HepG2 (cell line): ENCODE measurements around the gene TRIM2.

Experiments
- FOXC1 ChIP-seq: sonication (generic); formaldehyde crosslinking; IDR thresholded peaks from 2 replicates; pipeline ENCODE4 v1.8.0; 2022; ENCODE audit warnings: mild to moderate bottlenecking, missing genetic modification reagents, borderline replicate concordance
- JUNB ChIP-seq: sonication (generic); formaldehyde crosslinking; IDR thresholded peaks from 2 replicates; pipeline ENCODE4 v1.8.0; 2022; ENCODE audit warnings: missing genetic modification reagents, mild to moderate bottlenecking, borderline replicate concordance
- MAX ChIP-seq: IDR thresholded peaks from 2 replicates; pipeline ENCODE4 v1.6.1; 2012; ENCODE audit warnings: inconsistent platforms
- SIN3A ChIP-seq: IDR thresholded peaks from 2 replicates; pipeline ENCODE4 v1.6.1; 2011; ENCODE audit warnings: low read depth, mild to moderate bottlenecking, control low read depth, low read length, borderline replicate concordance
- SP1 ChIP-seq, 2 experiments: fragments of 450-650 bp in 1 of 2; sonication (generic) in 1 of 2; formaldehyde crosslinking in 1 of 2; IDR thresholded peaks; 2 replicates each; pipeline versions ENCODE4 v1.4.0 to v1.6.1; 2016 to 2020; ENCODE audit warnings: missing genetic modification reagents in 1 of 2
- ZFP36 ChIP-seq: fragments of 150-350 bp; IDR thresholded peaks from 2 replicates; pipeline ENCODE4 v1.6.1; 2018; ENCODE audit warnings: borderline replicate concordance, low read length, low read depth; ENCODE audit not compliant: partially characterized antibody
- ZNF124 ChIP-seq: sonication (generic); formaldehyde crosslinking; IDR thresholded peaks from 2 replicates; pipeline ENCODE4 v1.4.0; 2020; ENCODE audit warnings: missing genetic modification reagents
- ZNF274 ChIP-seq: sonication (generic); formaldehyde crosslinking; IDR thresholded peaks from 2 replicates; pipeline ENCODE4 v1.5.1; 2020; ENCODE audit warnings: mild to moderate bottlenecking, missing genetic modification reagents
- TF ChIP-seq, protein P1 (sequence below): sonication (generic); formaldehyde crosslinking; IDR thresholded peaks from 2 replicates; pipeline ENCODE4 v1.4.0; 2020; ENCODE audit warnings: missing genetic modification reagents, borderline replicate concordance
- TF ChIP-seq, protein P2 (sequence below): sonication (generic); formaldehyde crosslinking; IDR thresholded peaks from 2 replicates; pipeline ENCODE4 v1.4.0; 2020; ENCODE audit warnings: missing genetic modification reagents

- TF ChIP-seq ZFP36, result no peak
- no peak for TF ChIP-seq SP1 (IDR thresholded peaks at IDR 0.05)
- TF ChIP-seq SP1 (CRISPR knock-in tag; IDR thresholded peaks at IDR 0.05), result no peak
- TF ChIP-seq, protein P1, sequence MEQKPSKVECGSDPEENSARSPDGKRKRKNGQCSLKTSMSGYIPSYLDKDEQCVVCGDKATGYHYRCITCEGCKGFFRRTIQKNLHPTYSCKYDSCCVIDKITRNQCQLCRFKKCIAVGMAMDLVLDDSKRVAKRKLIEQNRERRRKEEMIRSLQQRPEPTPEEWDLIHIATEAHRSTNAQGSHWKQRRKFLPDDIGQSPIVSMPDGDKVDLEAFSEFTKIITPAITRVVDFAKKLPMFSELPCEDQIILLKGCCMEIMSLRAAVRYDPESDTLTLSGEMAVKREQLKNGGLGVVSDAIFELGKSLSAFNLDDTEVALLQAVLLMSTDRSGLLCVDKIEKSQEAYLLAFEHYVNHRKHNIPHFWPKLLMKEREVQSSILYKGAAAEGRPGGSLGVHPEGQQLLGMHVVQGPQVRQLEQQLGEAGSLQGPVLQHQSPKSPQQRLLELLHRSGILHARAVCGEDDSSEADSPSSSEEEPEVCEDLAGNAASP (CRISPR knock-in tag), result no peak
- no peak for TF ChIP-seq JUNB (CRISPR knock-in tag)
- TF ChIP-seq, protein P2, sequence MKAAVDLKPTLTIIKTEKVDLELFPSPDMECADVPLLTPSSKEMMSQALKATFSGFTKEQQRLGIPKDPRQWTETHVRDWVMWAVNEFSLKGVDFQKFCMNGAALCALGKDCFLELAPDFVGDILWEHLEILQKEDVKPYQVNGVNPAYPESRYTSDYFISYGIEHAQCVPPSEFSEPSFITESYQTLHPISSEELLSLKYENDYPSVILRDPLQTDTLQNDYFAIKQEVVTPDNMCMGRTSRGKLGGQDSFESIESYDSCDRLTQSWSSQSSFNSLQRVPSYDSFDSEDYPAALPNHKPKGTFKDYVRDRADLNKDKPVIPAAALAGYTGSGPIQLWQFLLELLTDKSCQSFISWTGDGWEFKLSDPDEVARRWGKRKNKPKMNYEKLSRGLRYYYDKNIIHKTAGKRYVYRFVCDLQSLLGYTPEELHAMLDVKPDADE (CRISPR knock-in tag), result no peak
- TF ChIP-seq MAX, result no peak
- no peak for TF ChIP-seq SIN3A
- TF ChIP-seq ZNF274 (CRISPR knock-in tag), result no peak
- TF ChIP-seq ZNF124 (CRISPR knock-in tag), result no peak
- no peak for TF ChIP-seq FOXC1 (CRISPR knock-in tag)
Observed at GRCh38 chr4:153385784-153386183, 181.5 kb downstream of the TRIM2 start.
